ENCODE measurements around the gene SLIT1.
A peak's percentile ranks its signal among the peaks of the same experiment; 100 is the strongest.

GRCh38 chr10:97065686-97066660, 119.8 kb downstream of the SLIT1 start:
- TF ChIP-seq REST (IDR thresholded peaks at IDR 0.05; ENCODE audit: insufficient read depth in 1 of 2, low read depth in 2 of 2, low read length in 2 of 2) (peak in 1 of 2 experiments; percentile 60; a peak in 1 of 4 replicates), POLR2AphosphoS5 (IDR thresholded peaks at IDR 0.05; ENCODE audit: low read depth, low read length) (no peak)
